Skin epidermis (tissue), 12 donors: ENCODE measurements around the gene KIF5C.

Experiments used
- H3K27ac ChIP-seq, 21 experiments: fragments of 200-600 bp; sonication (generic) in 11 of 21; one replicate each; pipeline ENCODE4 v1.5.0; 2020; ENCODE audit warnings: mild to moderate bottlenecking in 3 of 21, inconsistent platforms in 2 of 21, moderate library complexity in 2 of 21
- H3K4me3 ChIP-seq, 7 experiments: fragments of 200-600 bp; sonication (generic) in 2 of 7; one replicate each; pipeline ENCODE4 v1.5.0; 2020; ENCODE audit warnings: inconsistent platforms in 2 of 7, mild to moderate bottlenecking in 2 of 7, moderate library complexity in 1 of 7

The KIF5C gene

DNA sequence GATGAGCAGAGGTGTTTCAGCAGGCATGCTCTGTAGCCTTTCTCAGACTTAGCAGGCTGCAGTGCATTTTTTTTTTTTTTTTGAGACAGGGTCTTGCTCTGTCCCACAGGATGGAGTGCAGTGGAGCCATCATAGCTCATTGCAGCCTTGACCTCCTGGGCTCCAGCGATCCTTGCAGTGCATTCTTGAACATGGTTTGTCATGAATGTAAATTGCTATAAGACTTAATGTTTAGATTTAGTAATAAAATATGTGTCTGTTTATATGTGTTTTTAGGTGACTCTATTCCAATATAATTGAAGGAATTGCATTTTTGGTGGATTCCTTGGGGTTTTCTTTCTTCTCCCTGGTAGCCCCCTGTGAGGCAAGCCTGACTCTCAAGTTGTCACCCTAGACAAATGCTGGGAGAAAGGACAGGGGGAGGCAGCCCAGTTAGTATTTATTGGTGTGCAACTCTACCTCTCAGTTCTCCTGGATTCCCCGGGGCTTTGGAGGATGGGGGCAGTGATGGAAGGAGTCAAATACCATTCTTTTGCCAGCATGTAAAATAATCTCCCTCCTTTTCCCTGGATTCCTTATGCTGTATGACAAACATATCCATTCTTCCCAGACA, 186.2 kb downstream of the KIF5C start:
- H3K4me3 ChIP-seq = no peak overlapping the region
- no peak overlapping the region for H3K27ac ChIP-seq

DNA sequence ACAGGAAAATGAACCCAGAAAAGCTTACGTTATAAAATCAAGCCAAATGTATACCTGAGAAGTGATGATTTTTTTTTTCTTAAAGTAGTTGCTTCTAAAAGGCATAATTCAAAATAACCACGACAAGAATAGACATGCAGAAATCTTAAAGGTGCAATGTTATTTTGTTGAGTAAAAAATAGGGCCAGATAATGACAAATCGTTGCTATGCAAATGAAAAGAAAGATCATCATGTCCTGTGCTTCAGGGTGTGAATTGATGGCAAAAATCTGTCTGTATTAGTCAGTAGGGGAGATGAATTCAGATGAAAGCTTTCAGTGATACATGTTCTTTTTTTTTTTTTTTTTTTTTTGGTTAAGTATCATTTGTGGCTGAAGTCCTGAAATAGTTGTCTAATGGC, 187.5 kb downstream of the KIF5C start:
- Histone ChIP-seq H3K4me3 (no peak overlapping the region), H3K27ac (no peak overlapping the region)

DNA sequence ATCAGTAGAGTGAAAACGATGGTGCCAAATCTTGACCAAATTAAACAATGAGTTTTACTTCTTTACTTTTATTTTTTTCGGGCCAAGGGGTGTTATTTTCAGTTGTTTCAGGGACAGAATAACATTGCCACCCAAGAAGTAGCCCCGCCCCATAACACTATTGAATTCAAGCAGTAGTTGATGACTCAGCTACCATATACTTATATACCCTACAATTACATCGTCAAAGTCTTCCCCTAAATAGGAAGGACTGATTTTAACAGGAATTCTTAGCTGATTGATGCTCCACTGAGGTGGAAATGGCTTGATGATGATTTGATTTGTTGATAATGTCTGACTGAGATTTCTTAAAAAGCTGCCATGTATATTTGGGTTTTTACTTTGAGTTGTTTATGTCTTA, 188.2 kb downstream of the KIF5C start:
- Histone ChIP-seq H3K4me3 (no peak overlapping the region), H3K27ac (no peak overlapping the region)

DNA sequence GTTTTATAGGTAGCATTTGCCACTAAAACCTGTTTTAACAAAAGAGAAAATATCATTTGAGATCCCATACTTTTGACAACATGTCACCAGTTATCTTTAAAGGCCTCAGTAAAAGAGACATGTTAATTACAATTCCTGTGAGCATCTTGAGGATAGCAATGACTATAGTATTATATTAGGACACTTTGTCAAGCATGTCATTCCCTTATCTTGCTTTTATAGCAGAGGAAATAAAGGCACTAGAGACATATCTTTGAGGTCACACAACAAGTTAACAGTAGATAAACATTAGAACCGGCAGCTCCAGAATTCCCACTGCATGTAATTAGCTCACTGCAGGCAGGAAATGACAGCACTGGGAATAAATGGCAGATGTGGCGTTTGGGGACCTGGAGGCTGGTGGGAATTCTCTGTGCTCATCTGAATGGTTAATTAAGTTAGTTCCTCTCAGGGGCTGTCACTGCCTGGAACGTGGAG, 189.4 kb downstream of the KIF5C start:
- Histone ChIP-seq H3K4me3 (no peak overlapping the region), H3K27ac (peak overlapping the region in 8 of 21 experiments; percentile 9 to 57 (median 28))

DNA sequence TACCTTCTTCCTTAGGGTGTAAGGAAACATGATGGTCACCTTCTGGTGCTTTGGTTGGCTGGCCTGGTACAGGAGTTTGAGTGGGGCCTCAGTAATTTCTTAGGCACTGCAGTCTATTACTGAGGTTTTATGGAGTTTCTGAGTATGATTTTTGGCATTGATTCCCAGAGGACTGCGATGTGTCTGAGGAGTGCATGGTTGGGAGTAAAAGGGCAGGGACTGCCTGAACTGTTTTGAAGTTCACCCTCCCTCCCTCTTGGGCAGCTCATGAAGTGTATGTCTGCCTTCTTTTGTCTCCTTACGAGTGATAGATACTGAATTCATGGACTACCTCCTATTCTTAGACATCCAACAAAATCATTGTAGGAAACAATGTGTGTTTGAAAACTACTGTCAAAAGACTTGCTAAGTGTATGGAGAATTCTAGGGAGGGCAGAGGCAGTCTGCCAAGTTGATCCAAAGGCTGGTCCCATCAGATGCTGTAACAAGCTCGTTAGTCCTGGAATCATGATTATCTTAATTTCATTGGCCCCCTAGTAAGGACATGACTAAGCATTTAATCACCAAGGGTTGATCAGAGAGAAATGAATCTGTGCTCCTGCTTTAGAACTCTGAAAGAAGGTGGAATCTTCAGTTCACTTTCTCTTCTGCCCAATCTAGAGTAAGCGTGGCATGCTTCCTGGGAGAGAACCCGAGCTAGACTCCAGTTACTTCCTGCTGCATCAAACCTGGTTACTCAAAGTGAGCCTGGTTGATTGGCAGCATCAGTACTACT, 190.0 kb downstream of the KIF5C start:
- Histone ChIP-seq H3K27ac (peak overlapping the region in 9 of 21 experiments; percentile 9 to 57 (median 23)), H3K4me3 (no peak overlapping the region)

DNA sequence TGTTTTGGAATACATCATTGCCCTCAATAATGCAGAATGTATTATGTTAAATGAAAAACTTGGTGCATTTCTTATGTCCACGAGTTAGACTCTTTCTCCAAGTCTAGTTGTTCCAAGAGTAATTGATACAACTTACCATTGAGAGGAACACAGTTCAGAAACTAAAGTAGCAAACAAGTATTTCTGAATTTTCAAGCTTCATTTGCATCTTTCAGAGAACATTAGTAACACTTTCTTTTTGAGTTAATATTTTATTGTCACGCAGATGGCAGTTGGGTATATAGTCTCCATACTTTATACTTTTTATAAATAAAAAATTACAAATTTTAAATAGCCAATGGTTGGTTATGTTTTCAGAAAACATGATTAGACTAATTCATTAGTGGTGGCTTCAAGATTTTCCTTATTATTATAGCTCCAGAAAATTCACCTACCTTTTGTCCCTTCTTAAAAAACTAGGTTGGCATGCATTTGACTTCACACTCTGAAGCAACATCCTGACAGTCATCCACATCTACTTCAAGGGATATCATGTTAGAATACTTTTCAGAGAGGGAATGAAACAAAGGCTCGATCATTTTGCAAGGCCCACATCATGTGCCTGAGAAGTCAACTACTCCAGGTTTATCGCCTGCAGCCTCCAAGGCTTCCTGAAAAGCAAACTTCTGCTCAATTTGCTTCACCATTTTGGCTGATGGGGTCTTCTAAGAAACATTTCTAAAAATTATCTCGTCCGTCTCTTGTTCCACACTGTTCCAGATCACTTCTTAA, 193.4 kb downstream of the KIF5C start:
- Histone ChIP-seq H3K4me3 (no peak overlapping the region), H3K27ac (peak overlapping the region in 9 of 21 experiments; percentile 6 to 75 (median 37))

DNA sequence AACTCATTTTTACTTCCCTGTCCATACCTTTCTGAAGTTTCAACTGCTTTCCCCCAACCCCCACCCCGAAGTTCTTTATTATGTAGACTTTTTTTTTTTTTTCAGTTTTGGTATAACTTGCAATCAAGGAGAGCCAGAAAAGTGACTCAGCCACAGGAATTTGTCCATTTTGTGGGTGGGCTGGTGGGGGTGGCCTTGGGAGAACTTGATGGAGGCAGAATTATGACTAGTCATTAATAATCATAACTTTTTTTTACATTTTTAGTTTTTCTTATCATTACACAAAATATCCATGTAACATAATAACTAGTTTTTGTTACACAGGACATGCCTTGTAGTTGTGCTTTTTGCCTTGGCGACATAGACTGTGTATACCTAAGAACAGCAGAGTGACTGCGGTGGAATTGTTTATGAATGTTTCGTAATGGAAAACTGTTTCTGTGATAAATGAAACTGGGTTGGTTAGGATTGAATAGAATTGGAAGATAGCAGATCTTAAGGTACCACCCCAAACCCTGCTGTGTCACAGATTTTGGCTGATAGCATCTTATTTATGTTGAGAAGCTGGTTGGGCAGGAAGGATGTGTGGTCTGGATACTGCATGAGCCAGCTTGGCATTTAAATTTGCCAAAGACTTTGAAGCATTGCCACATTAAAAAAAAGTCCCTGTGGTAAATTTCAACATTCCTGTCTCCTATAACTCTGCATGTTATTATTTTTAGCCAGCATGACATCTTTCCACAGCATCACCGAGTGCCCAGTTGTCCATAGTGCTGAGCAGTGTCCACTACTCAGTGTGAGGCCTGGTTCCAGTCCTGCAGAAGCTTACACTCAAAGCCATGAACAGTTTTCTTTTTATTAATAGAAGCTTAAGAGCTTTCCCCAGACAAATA, 194.2 kb downstream of the KIF5C start:
- H3K4me3 ChIP-seq = no peak overlapping the region
- peak overlapping the region in 11 of 21 experiments; percentile 6 to 75 (median 37) for H3K27ac ChIP-seq

DNA sequence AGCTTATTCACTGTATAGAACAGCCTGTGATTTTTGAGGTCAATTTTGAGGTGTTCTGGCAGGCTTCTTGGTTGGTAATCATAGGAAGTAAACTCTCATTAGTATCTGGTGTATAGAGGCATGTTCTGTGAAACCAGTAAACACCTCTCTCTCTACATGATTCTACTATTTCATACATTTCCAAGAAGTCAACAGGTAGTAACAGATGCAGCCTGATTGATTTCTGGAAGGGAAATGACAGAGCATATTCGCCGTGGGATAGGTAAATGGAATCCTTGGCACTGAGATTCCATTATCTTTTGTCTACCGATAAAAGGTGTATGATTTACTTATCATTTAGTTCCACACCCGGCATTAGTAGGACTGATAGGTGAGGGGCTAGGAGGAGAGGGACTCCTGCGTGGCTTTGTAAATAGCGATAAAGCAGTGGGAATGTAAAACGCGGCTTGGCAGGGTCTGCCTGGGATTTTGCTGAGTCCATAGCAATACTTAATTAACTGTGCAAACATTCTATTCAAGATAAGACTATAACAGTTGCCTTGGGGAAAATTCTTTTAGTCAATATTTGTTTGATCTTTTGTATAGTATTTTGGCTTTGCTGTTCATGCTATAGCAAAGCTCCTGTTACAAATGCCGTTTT, 195.8 kb downstream of the KIF5C start:
- Histone ChIP-seq H3K4me3 (no peak overlapping the region), H3K27ac (peak overlapping the region in 4 of 21 experiments; percentile 1 to 59 (median 14))

DNA sequence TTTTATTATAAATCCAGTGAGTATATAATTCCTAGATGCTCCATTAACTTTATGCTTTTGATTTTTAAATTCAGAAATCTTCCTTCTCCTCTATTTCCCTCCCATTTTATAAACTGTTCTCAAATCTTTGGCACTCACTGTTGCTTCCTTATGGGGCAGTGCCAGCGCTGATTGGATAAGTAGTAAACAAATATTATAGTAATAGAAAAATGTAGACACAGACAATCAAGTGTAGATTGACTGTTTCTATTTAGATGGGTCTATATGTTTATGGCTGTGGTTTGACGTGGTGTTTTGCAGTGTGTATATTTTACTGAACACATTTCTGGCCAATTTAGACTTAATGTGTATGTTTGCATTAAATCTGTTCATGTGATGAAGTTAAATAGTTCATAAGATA, 200.1 kb downstream of the KIF5C start:
- no peak overlapping the region for H3K4me3 ChIP-seq
- H3K27ac ChIP-seq = no peak overlapping the region

DNA sequence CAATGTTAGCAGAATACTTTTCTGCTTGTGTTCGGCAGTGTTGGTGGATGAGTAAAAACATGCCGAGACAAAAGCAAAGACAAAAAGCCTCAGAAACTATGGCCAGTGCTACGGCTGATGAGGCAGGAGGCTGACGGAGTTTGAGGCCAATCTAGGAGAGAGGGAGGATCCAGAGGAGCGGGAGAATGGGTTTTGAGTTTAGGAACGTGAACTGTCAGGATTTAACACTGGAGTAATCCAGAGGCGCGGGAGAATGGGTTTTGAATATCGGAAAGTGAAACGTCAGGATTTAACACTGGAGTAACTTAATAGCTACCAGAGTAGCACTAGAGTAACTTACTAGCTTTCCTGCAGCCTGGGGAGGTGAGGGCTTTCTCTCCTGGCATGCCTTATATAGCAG, 200.8 kb downstream of the KIF5C start:
- H3K4me3 ChIP-seq = no peak overlapping the region
- no peak overlapping the region for H3K27ac ChIP-seq
